Mesothelial cell of epicardium (in vitro differentiated cells): ENCODE data around the gene ARL10. TPM values are rescaled to one million over a fixed set of nuclear protein-coding genes. Genes with fewer than 3 reads are reported as not detected.
"Not testable (repeated sequence)": the region's sequence is repeated elsewhere in the genome, so short reads cannot be mapped to it uniquely, and the experiment has no call there.

ENCODE experiments used
- DNase-seq, 2 experiments: peaks; one replicate each; pipeline ENCODE4 v3.0.0; 2021; ENCODE audit warnings: low spot score in 2 of 2; ENCODE audit not compliant: unreplicated experiment in 2 of 2
- H3K27ac Mint-ChIP-seq: 2 replicates; pipeline ENCODE4 v1.8.0; 2021; ENCODE audit warnings: mixed read lengths
- H3K27me3 Mint-ChIP-seq: 2 replicates; pipeline ENCODE4 v1.8.0; 2021; ENCODE audit warnings: low read depth, mixed read lengths
- H3K36me3 Mint-ChIP-seq: 2 replicates; pipeline ENCODE4 v1.8.0; 2021; ENCODE audit warnings: mixed read lengths
- H3K4me1 Mint-ChIP-seq: 2 replicates; pipeline ENCODE4 v1.8.0; 2021; ENCODE audit warnings: mixed read lengths
- H3K4me3 Mint-ChIP-seq: 2 replicates; pipeline ENCODE4 v1.8.0; 2021; ENCODE audit warnings: mild to moderate bottlenecking, moderate library complexity, mixed read lengths
- H3K9me3 Mint-ChIP-seq: 2 replicates; pipeline ENCODE4 v1.8.0; 2021; ENCODE audit warnings: mixed read lengths
- CTCF ChIP-seq: fragments of 200-600 bp; sonication (generic); IDR thresholded peaks from one replicate; pipeline ENCODE4 v1.5.0; 2021; ENCODE audit warnings: antibody characterized with exemption; ENCODE audit not compliant: unreplicated experiment
- total RNA-seq: library from RNA; stranded (reverse); gene quantifications from 3 replicates; pipeline ENCODE4 v1.2.1, GENCODE V29; 2021

The ARL10 gene
- total RNA-seq, 1 donor from 2014 or later: 46.0 TPM

- Mint-ChIP-seq H3K27ac (no peak overlapping the region), H3K9me3 (no peaks in the 10 kb centered on the region), H3K36me3 (peaks cover 22% of the 10 kb centered on the region), H3K4me1 (peaks cover 2% of the 10 kb centered on the region), H3K4me3 (no peak overlapping the region), H3K27me3 (no peaks in the 10 kb centered on the region)
- no peak for DNase-seq
- TF ChIP-seq CTCF: no peak
These were observed 41.3 kb downstream of the ARL10 start for GRCh38 chr5:176406436-176407052.

GRCh38 chr5:176407456-176408251, 42.4 kb downstream of the ARL10 start:
- Mint-ChIP-seq H3K4me3 (no peak overlapping the region), H3K36me3 (peaks cover 20% of the 10 kb centered on the region), H3K4me1 (peaks cover 1% of the 10 kb centered on the region), H3K27ac (no peak overlapping the region), H3K27me3 (no peaks in the 10 kb centered on the region), H3K9me3 (no peaks in the 10 kb centered on the region)
- TF ChIP-seq CTCF: no peak
- DNase-seq: no peak

GRCh38 chr5:176408252-176408573, 42.9 kb downstream of the ARL10 start:
- H3K27ac Mint-ChIP-seq, H3K4me1 Mint-ChIP-seq, DNase-seq, H3K9me3 Mint-ChIP-seq, H3K4me3 Mint-ChIP-seq, H3K27me3 Mint-ChIP-seq: not testable (repeated sequence)
- H3K36me3 Mint-ChIP-seq: peaks cover 19% of the 10 kb centered on the region

GRCh38 chr5:176408590-176408989, 43.3 kb downstream of the ARL10 start:
- no peaks in the 10 kb centered on the region for H3K27me3 Mint-ChIP-seq
- H3K4me3 Mint-ChIP-seq: no peak overlapping the region
- no peaks in the 10 kb centered on the region for H3K9me3 Mint-ChIP-seq
- H3K36me3 Mint-ChIP-seq: peaks cover 19% of the 10 kb centered on the region
- H3K27ac Mint-ChIP-seq: no peak overlapping the region
- H3K4me1 Mint-ChIP-seq: peaks cover 2% of the 10 kb centered on the region
- no peak for DNase-seq
- no peak for TF ChIP-seq CTCF

GRCh38 chr5:176409765-176410164, 44.5 kb downstream of the ARL10 start:
- Mint-ChIP-seq H3K27ac (no peak overlapping the region), H3K36me3 (peaks cover 16% of the 10 kb centered on the region), H3K27me3 (no peaks in the 10 kb centered on the region), H3K4me3 (no peak overlapping the region), H3K9me3 (no peaks in the 10 kb centered on the region), H3K4me1 (peaks cover 5% of the 10 kb centered on the region)
- no peak for DNase-seq
- no peak for TF ChIP-seq CTCF

GRCh38 chr5:176410486-176411180, 45.3 kb downstream of the ARL10 start:
- H3K4me1 Mint-ChIP-seq: peaks cover 12% of the 10 kb centered on the region
- TF ChIP-seq CTCF: no peak
- no peaks in the 10 kb centered on the region for H3K9me3 Mint-ChIP-seq
- no peak overlapping the region for H3K4me3 Mint-ChIP-seq
- no peak overlapping the region for H3K27ac Mint-ChIP-seq
- H3K36me3 Mint-ChIP-seq: peaks cover 16% of the 10 kb centered on the region
- DNase-seq: no peak
- H3K27me3 Mint-ChIP-seq: no peaks in the 10 kb centered on the region
